Effector memory CD4-positive, alpha-beta T cell (primary cell): ENCODE data around the gene CIB2.

ENCODE experiments used
- DNase-seq, 3 donors: peaks; one replicate each; pipeline ENCODE4 v3.0.0-alpha.2; 2020
- H3K27ac ChIP-seq: 2 replicates; pipeline ENCODE4 v1.7.0; 2013; ENCODE audit warnings: mild to moderate bottlenecking, low read length, moderate library complexity; ENCODE audit not compliant: insufficient read depth, poor library complexity, severe bottlenecking
- H3K27me3 ChIP-seq: replicated peaks from 2 replicates; pipeline ENCODE4 v1.7.0; 2013; ENCODE audit warnings: mild to moderate bottlenecking, low read length; ENCODE audit not compliant: insufficient read depth, control insufficient read depth, poor library complexity, severe bottlenecking
- H3K36me3 ChIP-seq: 2 replicates; pipeline ENCODE4 v1.7.0; 2013; ENCODE audit warnings: mild to moderate bottlenecking, low read length, moderate library complexity; ENCODE audit not compliant: control insufficient read depth, insufficient read depth
- H3K4me1 ChIP-seq: 2 replicates; pipeline ENCODE4 v1.7.0; 2013; ENCODE audit warnings: low read length, mild to moderate bottlenecking; ENCODE audit not compliant: control insufficient read depth, insufficient read depth, poor library complexity, severe bottlenecking
- H3K4me3 ChIP-seq: 2 replicates; pipeline ENCODE4 v1.7.0; 2013; ENCODE audit warnings: low read length, low read depth, mild to moderate bottlenecking; ENCODE audit not compliant: insufficient read depth, poor library complexity, severe bottlenecking
- H3K9me3 ChIP-seq: 2 replicates; pipeline ENCODE4 v1.7.0; 2013; ENCODE audit warnings: mild to moderate bottlenecking, low read length, moderate library complexity; ENCODE audit not compliant: control insufficient read depth

Gene CIB2

DNA sequence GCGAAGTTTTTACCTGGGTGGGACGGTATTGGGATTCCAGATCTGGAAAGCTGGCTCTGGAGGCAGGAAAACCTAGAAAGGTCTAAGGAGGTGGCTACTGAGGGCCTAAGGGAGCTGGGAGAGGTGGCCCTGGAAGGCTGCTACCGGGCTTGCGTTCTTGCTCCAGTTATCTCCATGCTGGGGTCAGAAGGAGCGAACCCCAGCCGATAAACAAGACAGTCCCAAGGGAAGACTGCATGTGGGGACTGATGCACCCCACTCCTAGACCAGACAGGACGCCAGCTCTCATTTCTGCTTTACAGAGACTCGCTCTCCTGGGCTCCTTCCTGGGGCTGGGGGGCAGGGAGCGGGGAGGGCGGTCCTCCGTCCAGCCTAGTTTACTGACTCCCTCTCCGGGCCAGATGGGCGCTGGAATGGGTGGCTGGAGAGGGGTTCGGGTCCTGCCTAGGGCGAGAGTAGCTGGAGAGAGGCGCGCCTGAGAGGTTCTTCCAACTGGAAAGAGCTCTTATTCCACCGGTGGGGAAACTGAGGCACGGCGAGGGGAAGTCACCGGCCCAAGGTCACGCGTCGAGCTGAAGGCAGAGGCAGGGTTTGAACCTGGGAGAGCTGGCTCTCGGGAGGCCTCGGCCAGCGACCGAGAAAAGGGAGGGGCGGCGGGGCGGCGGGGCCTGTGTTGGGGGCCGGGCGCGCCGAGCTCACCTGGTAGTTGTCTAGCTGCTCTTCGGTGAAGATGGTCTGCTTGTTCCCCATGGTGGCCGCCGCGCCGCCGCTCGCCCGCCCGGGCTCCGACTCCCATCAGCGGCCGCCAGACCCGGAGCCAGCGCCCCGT, 565 bp downstream of the CIB2 start:
- no peaks in the 10 kb centered on the region for H3K27me3 ChIP-seq
- no peaks in the 10 kb centered on the region for H3K36me3 ChIP-seq
- H3K4me1 ChIP-seq = peaks cover 11% of the 10 kb centered on the region
- H3K4me3 ChIP-seq = no peak overlapping the region
- no peak overlapping the region for H3K27ac ChIP-seq
- DNase-seq = no peak
- no peaks in the 10 kb centered on the region for H3K9me3 ChIP-seq

DNA sequence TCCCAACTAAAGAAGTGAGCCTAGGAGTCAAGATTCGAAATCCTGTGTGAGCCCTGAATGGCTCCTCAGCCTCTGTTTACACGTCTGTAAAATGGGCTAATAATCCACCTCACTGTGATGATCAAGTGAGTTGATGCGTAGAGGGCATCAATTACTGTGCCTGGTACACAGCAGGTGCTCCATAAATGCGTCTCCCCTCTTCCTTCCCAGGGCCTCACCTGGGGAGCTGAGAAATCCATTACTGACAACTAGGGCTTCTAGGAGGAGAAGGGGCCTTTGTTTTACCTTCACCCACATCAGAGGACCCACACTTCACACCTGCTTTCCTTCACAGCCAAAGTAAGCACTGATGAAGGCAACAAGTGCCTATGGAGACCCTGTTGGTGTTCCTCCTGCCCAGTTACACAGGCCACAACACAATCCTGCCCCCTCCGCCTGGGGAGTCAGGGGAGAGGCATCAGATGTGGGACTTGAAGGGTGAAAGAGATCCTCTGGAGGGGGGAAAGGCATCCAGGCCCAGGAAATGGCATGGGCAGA, 1.4 kb downstream of the CIB2 start:
- Histone ChIP-seq H3K4me1 (peaks cover 11% of the 10 kb centered on the region), H3K27me3 (no peaks in the 10 kb centered on the region), H3K36me3 (no peaks in the 10 kb centered on the region), H3K27ac (no peak overlapping the region), H3K4me3 (no peak overlapping the region), H3K9me3 (no peaks in the 10 kb centered on the region)
- DNase-seq = no peak

DNA sequence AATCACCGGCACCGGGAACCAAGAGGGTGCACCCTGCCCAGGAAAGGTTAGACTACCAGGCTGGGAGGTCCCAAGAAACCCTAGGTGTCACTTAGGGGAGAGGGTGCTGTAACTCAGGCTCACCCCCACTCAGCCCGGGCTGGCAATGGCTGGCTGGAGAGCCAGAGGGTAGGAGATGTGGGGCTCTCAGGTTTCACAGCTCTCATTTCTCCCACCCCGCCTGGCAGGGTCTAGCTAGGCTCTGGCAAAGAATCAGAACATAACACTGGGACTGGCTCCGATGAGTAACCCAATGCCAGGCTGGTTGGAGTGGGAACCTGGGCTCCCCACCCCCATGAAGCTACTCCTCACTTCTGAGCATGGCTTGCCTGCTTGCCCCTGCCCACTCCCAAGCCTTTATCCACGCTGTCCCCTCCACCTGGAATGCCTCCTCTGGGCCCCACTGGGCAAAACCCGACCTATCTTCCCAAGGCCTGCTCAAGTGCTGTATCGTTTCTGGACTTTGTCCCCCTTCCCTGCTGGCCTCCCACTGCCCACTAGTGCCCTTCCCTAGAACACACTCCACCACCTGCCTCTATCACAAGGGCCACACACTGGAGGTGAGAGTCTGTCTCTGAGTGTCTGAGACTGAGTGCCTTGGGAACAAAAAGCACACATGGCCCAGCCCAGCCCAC, 2.0 kb downstream of the CIB2 start:
- DNase-seq = no peak
- Histone ChIP-seq H3K27me3 (no peaks in the 10 kb centered on the region), H3K36me3 (no peaks in the 10 kb centered on the region), H3K9me3 (no peaks in the 10 kb centered on the region), H3K4me3 (no peak overlapping the region), H3K27ac (no peak overlapping the region), H3K4me1 (peaks cover 11% of the 10 kb centered on the region)

DNA sequence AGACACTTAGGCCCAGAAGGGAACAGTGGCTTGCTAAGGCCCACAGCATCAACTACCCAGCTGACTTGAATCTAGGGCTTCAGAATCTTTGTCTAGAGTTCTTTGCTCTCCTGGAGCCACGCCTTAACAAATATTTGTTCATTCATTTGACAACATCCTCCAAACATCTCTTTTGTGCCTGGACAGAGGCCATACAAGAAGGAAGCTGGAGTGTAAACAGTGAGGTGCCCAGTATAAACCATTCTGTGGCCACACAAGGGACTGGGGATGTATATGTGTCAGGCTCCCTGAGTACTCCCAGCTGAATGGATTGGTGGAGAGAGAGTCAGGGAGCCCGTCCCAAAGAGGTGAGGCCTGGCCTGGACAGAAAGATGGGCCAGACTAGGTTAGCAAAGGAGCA, 3.4 kb downstream of the CIB2 start:
- no peak overlapping the region for H3K27ac ChIP-seq

DNA sequence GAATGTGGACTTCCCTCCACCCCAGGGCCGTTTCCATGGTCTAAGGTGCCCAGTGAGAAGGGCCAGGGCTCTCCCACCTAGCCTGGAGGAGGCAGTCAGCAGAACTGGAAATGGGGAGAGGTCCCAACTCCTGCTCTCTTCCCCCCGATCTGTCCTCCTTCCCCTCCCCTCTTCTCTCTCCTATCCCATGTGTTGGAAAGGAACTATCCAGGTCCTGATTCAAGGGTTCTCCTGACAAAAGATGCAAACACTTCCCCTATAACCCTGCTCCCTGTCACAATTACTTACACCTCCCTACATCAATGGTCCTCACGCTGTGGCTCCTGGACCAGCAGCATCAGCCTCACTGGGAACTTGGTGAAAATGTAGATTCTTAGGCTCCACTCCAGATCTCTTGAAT, 6.0 kb downstream of the CIB2 start:
- no peak for DNase-seq
- no peaks in the 10 kb centered on the region for H3K36me3 ChIP-seq
- no peak overlapping the region for H3K27ac ChIP-seq
- no peaks in the 10 kb centered on the region for H3K9me3 ChIP-seq
- H3K4me3 ChIP-seq = no peak overlapping the region
- no peaks in the 10 kb centered on the region for H3K4me1 ChIP-seq
- no peaks in the 10 kb centered on the region for H3K27me3 ChIP-seq

More for the DNA sequence above, 3.4 kb downstream of the CIB2 start:
- H3K4me1 ChIP-seq = peaks cover 11% of the 10 kb centered on the region
- H3K27me3 ChIP-seq = no peaks in the 10 kb centered on the region
- DNase-seq = no peak
- no peaks in the 10 kb centered on the region for H3K9me3 ChIP-seq
- no peaks in the 10 kb centered on the region for H3K36me3 ChIP-seq
- H3K4me3 ChIP-seq = no peak overlapping the region

DNA sequence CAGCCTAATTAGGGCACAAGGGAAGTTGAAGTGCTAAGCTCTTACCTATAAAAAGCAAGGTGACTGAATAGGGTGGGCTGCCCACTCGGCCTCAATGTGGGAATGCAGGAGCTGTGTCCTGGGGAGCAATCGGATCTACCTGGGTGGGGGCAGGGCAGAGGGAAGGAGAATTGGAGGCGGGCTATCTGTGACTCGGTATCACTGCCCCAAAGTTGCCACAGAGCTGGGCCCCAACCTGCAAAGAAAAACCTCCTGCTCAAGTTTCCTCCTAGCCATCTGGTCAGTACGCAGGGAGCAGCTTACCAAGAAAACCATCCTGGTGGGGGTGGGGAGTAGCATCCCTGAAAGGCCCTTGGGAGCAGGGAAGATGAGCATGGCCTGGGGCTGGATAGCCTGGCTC, 10.7 kb downstream of the CIB2 start:
- no peaks in the 10 kb centered on the region for H3K4me1 ChIP-seq
- H3K4me3 ChIP-seq = no peak overlapping the region
- H3K9me3 ChIP-seq = no peaks in the 10 kb centered on the region
- no peak overlapping the region for H3K27ac ChIP-seq
- H3K36me3 ChIP-seq = no peaks in the 10 kb centered on the region
- DNase-seq = no peak
- H3K27me3 ChIP-seq = no peaks in the 10 kb centered on the region

DNA sequence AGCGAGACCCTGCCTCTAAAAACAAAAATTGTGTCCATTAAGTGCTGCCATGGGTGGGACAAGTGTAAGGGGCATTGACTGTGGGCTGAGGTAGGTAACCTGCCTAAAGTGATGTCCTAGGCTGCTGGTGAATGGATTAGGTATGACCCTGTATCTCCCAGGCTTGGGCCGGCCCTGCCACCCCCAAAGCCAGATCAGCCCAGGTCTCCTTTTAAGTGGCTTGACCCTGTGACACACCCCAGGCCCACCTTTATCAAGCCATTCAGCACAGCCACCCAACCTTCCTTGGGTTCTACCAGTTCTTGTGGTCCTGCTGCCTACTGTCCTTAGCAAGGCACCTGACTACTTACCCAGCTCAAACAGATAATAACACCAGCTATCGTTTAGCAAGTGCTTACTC, 18.7 kb downstream of the CIB2 start:
- no peak overlapping the region for H3K4me3 ChIP-seq
- H3K36me3 ChIP-seq = no peaks in the 10 kb centered on the region
- H3K27me3 ChIP-seq = no peaks in the 10 kb centered on the region
- H3K4me1 ChIP-seq = no peaks in the 10 kb centered on the region
- H3K27ac ChIP-seq = no peak overlapping the region
- no peak for DNase-seq
- H3K9me3 ChIP-seq = no peaks in the 10 kb centered on the region

DNA sequence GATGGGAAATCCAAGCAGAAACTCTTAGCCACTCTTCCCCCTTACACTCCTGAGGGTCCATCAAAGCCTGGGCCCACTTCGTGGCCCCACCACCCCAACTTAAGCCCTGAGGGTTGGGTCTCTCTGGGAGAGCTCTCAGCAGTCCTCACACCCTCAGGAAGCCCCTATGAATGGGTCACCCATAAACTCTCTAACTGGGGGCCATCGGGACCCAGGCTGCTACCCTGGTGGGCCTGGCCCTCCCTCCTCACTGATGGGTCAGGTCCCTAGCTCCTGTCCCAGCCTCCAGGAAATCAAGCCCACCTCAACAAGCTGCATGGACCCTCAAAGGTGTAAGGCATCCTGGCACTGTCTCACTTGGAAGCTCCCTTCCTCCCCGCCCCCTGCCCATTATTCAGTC, 19.5 kb downstream of the CIB2 start:
- no peak overlapping the region for H3K4me3 ChIP-seq
- no peak overlapping the region for H3K27ac ChIP-seq
- no peaks in the 10 kb centered on the region for H3K27me3 ChIP-seq
- no peaks in the 10 kb centered on the region for H3K4me1 ChIP-seq
- no peaks in the 10 kb centered on the region for H3K9me3 ChIP-seq
- no peak for DNase-seq
- no peaks in the 10 kb centered on the region for H3K36me3 ChIP-seq

DNA sequence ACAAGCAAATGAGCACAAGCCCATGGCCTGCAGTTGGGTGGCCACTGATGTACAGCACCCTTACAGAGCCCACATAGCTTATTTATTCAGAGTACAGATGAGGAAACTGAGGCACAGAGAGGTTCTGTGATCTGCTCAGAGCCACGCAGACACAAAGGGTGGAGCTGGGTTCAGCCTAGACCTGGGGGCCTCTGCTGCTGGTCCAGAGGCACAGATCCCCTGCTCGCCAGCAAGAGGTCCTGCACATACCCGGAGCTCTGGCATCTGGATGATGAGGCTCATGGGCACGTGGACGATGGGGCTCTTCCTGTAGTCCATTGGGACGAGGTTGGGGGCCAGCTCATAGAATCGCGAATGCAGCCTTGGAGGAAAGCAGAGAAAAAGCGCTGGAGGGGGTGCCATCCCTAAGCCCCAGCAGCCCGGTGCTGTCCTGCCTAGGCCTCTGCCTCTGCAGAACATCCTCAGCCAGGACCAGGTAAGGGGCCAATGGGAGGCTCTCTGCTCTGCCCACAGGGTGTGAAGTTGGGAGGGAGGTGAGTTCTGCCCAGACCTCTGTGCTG, 20.2 kb downstream of the CIB2 start:
- Histone ChIP-seq H3K4me3 (no peak overlapping the region), H3K27ac (no peak overlapping the region), H3K9me3 (no peaks in the 10 kb centered on the region), H3K4me1 (peaks cover 2% of the 10 kb centered on the region), H3K27me3 (no peaks in the 10 kb centered on the region), H3K36me3 (no peaks in the 10 kb centered on the region)
- DNase-seq = no peak

DNA sequence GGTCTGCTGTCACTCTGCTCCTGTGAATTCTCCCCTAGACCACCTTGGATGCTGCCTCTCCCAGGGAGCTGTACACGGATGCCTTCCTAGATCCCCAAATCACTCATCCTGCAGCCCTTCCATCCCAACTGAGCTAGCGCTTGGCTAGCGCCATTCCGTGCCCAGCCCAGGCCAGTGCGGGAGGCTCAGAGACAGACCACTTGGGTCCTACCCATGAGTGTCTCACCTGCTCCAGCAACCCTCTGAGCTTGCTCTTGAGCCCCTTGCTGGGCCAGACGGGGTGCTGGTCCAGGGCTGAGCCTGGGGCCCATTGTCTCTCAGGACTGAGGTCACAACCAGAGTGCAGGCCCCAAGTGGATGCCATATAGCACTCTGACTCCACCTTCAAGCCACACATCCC, 21.1 kb downstream of the CIB2 start:
- Histone ChIP-seq H3K27ac (no peak overlapping the region), H3K27me3 (no peaks in the 10 kb centered on the region), H3K4me3 (no peak overlapping the region), H3K9me3 (no peaks in the 10 kb centered on the region), H3K4me1 (peaks cover 11% of the 10 kb centered on the region), H3K36me3 (no peaks in the 10 kb centered on the region)
- no peak for DNase-seq
